Ishikawa (cell line): Measurements from ENCODE around the gene GCLM.

Experiments used
- CEBPB ChIP-seq: IDR thresholded peaks from 2 replicates; pipeline ENCODE4 v1.6.1; 2012
- CREB1 ChIP-seq: IDR thresholded peaks from 2 replicates; pipeline ENCODE4 v1.6.1; 2012; ENCODE audit warnings: low read depth
- EGR1 ChIP-seq: IDR thresholded peaks from 2 replicates; pipeline ENCODE4 v1.6.1; 2012
- EP300 ChIP-seq: IDR thresholded peaks from 2 replicates; pipeline ENCODE4 v1.6.1; 2012; ENCODE audit warnings: borderline replicate concordance
- FOXM1 ChIP-seq: IDR thresholded peaks from 2 replicates; pipeline ENCODE4 v1.6.1; 2012; ENCODE audit warnings: low read depth, borderline replicate concordance
- RAD21 ChIP-seq: IDR thresholded peaks from 2 replicates; pipeline ENCODE4 v1.6.1; 2012; ENCODE audit warnings: low read depth
- TAF1 ChIP-seq: IDR thresholded peaks from 2 replicates; pipeline ENCODE4 v1.6.1; 2012; ENCODE audit warnings: low read depth, mild to moderate bottlenecking
- USF1 ChIP-seq: IDR thresholded peaks from 2 replicates; pipeline ENCODE4 v1.6.1; 2012
- TF ChIP-seq, protein P1 (sequence below): IDR thresholded peaks from 2 replicates; pipeline ENCODE4 v1.6.1; 2012; ENCODE audit warnings: low read depth, mild to moderate bottlenecking

DNA sequence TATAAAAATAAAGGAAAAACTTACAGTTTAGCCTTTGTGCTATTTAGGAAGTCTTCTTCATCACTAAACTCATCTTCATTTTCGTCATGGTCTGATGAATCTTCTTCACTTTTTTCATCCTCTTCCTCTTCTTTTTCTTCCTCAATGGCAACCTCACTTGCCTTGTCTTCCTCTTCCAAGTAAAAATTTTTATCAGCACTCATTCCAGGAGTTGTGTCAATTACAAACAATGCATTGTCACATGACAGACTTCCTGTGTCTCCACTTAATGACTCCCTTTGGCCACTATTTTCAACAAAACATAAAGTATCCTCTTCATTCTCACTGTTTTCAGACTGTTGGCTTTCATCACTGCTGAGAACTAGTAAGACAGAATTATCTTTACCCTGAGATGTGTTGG is 33.0 kb downstream of the GCLM start:
- TF ChIP-seq RAD21 (no peak), EGR1 (no peak), CEBPB (no peak), USF1 (no peak), CREB1 (no peak), FOXM1 (no peak), TAF1 (no peak), EP300 (no peak)
- TF ChIP-seq, protein P1, sequence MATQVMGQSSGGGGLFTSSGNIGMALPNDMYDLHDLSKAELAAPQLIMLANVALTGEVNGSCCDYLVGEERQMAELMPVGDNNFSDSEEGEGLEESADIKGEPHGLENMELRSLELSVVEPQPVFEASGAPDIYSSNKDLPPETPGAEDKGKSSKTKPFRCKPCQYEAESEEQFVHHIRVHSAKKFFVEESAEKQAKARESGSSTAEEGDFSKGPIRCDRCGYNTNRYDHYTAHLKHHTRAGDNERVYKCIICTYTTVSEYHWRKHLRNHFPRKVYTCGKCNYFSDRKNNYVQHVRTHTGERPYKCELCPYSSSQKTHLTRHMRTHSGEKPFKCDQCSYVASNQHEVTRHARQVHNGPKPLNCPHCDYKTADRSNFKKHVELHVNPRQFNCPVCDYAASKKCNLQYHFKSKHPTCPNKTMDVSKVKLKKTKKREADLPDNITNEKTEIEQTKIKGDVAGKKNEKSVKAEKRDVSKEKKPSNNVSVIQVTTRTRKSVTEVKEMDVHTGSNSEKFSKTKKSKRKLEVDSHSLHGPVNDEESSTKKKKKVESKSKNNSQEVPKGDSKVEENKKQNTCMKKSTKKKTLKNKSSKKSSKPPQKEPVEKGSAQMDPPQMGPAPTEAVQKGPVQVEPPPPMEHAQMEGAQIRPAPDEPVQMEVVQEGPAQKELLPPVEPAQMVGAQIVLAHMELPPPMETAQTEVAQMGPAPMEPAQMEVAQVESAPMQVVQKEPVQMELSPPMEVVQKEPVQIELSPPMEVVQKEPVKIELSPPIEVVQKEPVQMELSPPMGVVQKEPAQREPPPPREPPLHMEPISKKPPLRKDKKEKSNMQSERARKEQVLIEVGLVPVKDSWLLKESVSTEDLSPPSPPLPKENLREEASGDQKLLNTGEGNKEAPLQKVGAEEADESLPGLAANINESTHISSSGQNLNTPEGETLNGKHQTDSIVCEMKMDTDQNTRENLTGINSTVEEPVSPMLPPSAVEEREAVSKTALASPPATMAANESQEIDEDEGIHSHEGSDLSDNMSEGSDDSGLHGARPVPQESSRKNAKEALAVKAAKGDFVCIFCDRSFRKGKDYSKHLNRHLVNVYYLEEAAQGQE: no peak
